CD4-positive, alpha-beta T cell treated with Interleukin-10 for 1 hour (primary cell): ENCODE measurements around the gene ZNF407.

Experiments
- DNase-seq: peaks from one replicate; pipeline ENCODE4 v3.0.0-alpha.2; 2020

The ZNF407 gene

GRCh38 chr18:75110311-75110710 is 512.6 kb downstream of the ZNF407 start:
- no peak for DNase-seq

GRCh38 chr18:75110846-75111415 is 513.3 kb downstream of the ZNF407 start:
- DNase-seq: no peak

- no peak for DNase-seq
Observed at GRCh38 chr18:75111760-75112159, 514.1 kb downstream of the ZNF407 start.

- no peak for DNase-seq
Observed at GRCh38 chr18:75112186-75113096, 514.8 kb downstream of the ZNF407 start.

- no peak for DNase-seq
Observed at GRCh38 chr18:75113455-75113854, 515.8 kb downstream of the ZNF407 start.

GRCh38 chr18:75114231-75114764 is 516.6 kb downstream of the ZNF407 start:
- DNase-seq: no peak
